Urinary bladder (tissue), 4 donors: ENCODE measurements around the gene RABGAP1L. TPM values are rescaled to one million over a fixed set of nuclear protein-coding genes. Genes with fewer than 3 reads are reported as not detected.
"Not testable (repeated sequence)": the region's sequence is repeated elsewhere in the genome, so short reads cannot be mapped to it uniquely, and the experiment has no call there.

ENCODE experiments used
- DNase-seq: peaks from one replicate; pipeline ENCODE4 v3.0.0-alpha.2; 2015; ENCODE audit errors: extremely low spot score
- H3K27ac ChIP-seq: one replicate; pipeline ENCODE4 v1.5.1; 2013; ENCODE audit warnings: low read depth, mild to moderate bottlenecking, moderate library complexity
- H3K36me3 ChIP-seq: one replicate; pipeline ENCODE4 v1.6.1; 2013; ENCODE audit warnings: mild to moderate bottlenecking, moderate library complexity; ENCODE audit not compliant: insufficient read depth
- H3K4me1 ChIP-seq: one replicate; pipeline ENCODE4 v1.6.1; 2013; ENCODE audit warnings: mild to moderate bottlenecking, moderate library complexity; ENCODE audit not compliant: insufficient read depth
- H3K4me3 ChIP-seq: one replicate; pipeline ENCODE4 v1.5.1; 2013; ENCODE audit warnings: low read depth, low read length
- WGBS: extraction: QIAGEN DNeasy Blood & Tissue Kit; methylation state at CpG from one replicate; pipeline ENCODE4 v1.1.7; 2013; 5-methylcytosine and 5-hydroxymethylcytosine counted together
- polyA plus RNA-seq: library from polyadenylated mRNA; stranded (reverse); fragments of 200-250 nt; gene quantifications from one replicate; pipeline ENCODE4 v1.2.3, GENCODE V29; 2013
- small RNA-seq: library from RNA; depleted of rRNA; stranded (forward); fragments of <200 nt; gene quantifications from one replicate; pipeline ENCODE3, GENCODE V24; 2014
- total RNA-seq: library from RNA; depleted of rRNA; stranded (reverse); fragments of >200 nt; gene quantifications from one replicate; pipeline ENCODE4 v1.2.3, GENCODE V29; 2014
- donor health status: healthy with polysubstance abuse.
- donor health status: healthy.

RABGAP1L gene
- total and polyA plus RNA-seq, 2 donors = 14.5 to 102 TPM

DNA sequence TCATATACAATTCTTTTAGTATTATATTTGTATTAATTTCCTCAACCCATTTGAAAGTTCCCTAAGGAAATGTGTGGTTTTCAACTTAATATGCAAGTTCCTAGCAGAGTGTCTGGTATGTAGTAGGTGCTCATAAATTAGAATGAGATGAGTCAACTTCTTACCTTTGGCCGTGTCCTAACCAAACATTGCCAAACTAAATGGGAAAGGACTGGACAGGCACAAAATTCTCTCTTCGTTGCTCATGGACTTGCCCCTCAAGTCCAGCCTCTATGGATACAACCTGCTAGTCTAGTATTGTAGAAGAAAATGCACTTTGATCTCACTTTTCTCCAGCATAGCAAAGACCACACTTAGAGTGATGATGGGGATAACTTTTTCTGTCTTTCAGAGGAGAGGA is 875.5 kb downstream of the RABGAP1L start:
- no peaks in the 10 kb centered on the region for H3K4me1 ChIP-seq
- 74% methylated on average over 2 of the region's 2 CpGs for WGBS
- no peak for DNase-seq
- no peak overlapping the region for H3K27ac ChIP-seq
- no peaks in the 10 kb centered on the region for H3K36me3 ChIP-seq
- H3K4me3 ChIP-seq = no peak overlapping the region

DNA sequence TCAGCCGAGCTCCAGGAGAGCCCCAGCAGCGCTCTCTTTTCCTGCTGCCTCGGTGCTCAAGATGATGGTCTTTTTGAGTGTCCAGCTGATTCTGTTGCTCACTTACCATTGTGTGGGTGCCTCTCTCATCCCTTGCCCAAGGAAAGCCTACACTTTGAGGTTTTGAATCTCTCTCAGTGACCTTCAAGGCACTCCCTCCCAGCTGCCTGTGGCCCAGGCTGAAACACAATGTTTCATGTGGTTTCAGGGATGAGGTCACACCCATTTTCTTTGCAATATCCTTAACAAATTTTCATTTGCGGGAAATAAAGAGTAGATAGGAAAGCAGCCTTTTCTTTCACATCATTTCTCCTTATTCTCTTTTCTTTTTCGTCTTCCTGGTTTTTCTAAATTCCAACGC is 876.5 kb downstream of the RABGAP1L start:
- 89% methylated on average over 6 of the region's 6 CpGs for WGBS
- no peaks in the 10 kb centered on the region for H3K36me3 ChIP-seq
- no peaks in the 10 kb centered on the region for H3K4me1 ChIP-seq
- no peak overlapping the region for H3K4me3 ChIP-seq
- H3K27ac ChIP-seq = no peak overlapping the region
- DNase-seq = no peak

DNA sequence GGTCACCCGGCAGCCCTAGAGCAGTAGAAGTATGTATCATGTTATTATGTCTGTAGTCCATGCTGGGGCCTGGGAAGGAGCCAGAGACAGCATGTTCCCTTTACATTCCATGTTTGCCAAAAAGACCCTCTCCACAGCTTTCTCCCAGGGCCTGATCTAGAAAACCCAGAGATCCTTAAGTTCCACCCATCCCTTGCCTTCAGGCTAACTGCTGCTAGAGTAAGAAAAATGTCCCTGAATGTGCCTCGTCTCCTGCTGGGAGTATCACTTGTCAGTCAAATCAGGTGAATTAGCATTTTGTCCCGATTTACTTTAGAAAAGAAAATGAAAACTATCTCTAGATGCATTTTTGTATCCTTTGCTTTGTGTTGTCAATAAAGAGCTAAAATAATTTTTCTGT is 877.2 kb downstream of the RABGAP1L start:
- Histone ChIP-seq H3K4me3 (no peak overlapping the region), H3K36me3 (no peaks in the 10 kb centered on the region), H3K4me1 (no peaks in the 10 kb centered on the region), H3K27ac (no peak overlapping the region)
- DNase-seq = no peak
- 49% methylated on average over 3 of the region's 3 CpGs for WGBS

DNA sequence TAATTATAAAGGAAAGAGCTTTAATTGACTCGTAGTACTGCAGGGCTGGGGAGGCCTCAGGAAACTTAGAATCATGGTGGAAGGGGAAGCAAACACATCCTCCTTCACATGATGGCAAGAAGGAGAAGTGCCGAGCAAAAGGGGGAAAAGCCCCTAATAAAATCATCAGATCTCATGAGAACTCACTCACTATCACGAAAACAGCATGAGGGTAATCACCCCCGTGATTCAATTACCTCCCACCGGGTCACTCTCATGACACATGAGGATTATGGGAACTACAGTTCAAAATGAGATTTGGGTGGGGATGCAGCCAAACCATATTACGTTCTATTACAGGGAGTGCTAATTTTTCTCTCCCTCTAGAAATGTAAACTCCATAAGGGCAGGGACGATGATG is 878.1 kb downstream of the RABGAP1L start:
- 53% methylated on average over 7 of the region's 7 CpGs for WGBS
- Histone ChIP-seq H3K4me1 (no peaks in the 10 kb centered on the region), H3K4me3 (no peak overlapping the region), H3K36me3 (no peaks in the 10 kb centered on the region), H3K27ac (no peak overlapping the region)
- DNase-seq = no peak

DNA sequence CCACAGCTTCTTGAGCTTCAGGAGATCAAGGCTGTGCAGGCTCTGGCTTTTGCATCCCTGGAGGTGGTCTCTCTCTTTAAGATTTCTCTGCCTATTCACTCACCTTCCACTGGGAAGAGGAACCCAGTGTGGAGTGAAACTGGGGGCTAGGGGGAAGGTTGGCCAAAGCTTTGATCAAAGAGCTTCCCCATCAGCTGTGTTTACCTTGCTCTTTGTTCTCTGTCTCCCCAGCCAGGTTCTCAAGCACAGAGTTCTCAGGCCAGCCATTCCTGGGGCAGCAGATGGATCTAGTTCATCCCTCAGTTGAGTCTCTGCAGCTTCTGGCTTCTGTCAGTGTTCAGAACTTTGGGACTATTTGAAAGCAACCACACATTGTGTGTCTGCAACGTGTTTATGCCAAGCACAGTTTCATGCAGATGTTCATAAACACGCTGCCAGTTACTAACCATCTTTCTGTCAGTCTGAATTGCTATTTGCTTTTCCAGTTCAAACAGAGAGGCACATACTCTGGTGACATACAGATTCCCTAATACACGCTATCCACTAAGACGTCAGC is 881.1 kb downstream of the RABGAP1L start:
- no peak for DNase-seq
- 57% methylated on average over 4 of the region's 4 CpGs for WGBS
- Histone ChIP-seq H3K4me3 (no peak overlapping the region), H3K36me3 (no peaks in the 10 kb centered on the region), H3K4me1 (no peaks in the 10 kb centered on the region), H3K27ac (no peak overlapping the region)

DNA sequence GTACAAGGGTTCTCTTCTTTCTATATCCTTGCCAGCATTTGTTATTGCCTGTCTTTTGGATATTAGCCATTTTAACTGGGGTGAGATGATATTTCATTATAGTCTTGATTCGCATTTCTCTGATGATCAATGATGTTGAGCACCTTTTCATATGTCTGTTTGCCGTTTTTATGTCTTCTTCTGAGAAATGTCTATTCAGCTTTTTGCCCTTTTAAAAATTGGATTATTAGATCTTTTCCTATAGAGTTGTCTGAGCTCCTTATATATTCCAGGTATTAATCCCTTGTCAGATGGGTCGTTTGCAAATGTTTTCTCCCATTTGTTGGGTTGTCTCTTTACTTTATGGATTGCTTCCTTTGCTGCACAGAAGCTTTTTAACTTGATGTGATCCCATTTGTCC is 883.3 kb downstream of the RABGAP1L start:
- no peak for DNase-seq
- Histone ChIP-seq H3K4me1 (no peaks in the 10 kb centered on the region), H3K4me3 (no peak overlapping the region), H3K36me3 (no peaks in the 10 kb centered on the region), H3K27ac (no peak overlapping the region)
- WGBS = 81% methylated on average over 3 of the region's 3 CpGs

DNA sequence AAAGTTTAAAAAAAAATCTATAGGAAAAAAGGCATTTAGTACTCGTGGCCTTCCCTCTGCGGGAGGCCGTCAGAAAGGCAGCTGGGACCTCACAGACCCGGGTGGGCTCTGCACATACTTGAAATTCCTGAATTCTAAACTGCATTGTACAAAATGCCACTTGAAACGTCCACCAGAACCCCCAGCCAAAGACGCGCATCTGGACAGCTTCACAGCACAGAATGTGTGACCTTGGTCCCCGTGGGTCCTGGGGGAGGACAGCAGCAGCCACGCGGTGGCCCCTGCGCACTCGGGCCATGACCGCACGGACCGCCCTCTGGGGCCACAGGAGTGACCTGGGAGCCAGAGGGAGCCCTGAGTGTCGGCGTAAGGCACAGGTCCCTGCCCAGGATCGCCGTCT is 884.5 kb downstream of the RABGAP1L start:
- 53% methylated on average over 19 of the region's 19 CpGs for WGBS
- no peaks in the 10 kb centered on the region for H3K36me3 ChIP-seq
- H3K27ac ChIP-seq = no peak overlapping the region
- H3K4me1 ChIP-seq = no peaks in the 10 kb centered on the region
- no peak overlapping the region for H3K4me3 ChIP-seq
- DNase-seq = no peak

DNA sequence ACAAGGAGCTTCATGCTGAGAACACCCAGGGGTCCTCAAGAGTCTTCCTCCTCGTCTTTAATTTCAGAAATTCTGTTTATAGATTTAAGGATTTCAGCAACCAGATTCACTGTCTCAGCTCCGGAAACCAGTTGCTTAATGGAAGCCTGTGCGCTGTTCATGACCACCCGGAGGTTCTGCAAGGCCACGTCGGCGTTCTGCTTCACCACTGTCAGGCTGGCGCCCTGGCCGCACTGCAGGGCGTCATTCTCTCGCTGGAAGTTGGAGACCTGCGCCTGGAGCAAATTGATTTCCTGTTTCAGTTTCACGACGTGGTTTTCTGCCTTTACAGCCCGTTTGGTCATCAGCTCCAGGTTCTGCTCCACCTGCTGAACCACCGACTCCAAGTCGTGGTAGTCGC is 885.3 kb downstream of the RABGAP1L start:
- H3K4me3 ChIP-seq, DNase-seq, H3K27ac ChIP-seq, H3K36me3 ChIP-seq, H3K4me1 ChIP-seq: not testable (repeated sequence)
- 92% methylated on average over 18 of the region's 18 CpGs for WGBS

Small RNA genes within 50 kb of the gene (small RNA-seq; reads per million reads assigned to genes)
- not detected for gene BANF1P4
- gene RF00019 = not detected
- not detected for gene RNU6-307P

Other genes with a start within 250 kb of the RABGAP1L start
- not detected for gene SERPINC1, start 242.2 kb upstream of the RABGAP1L start, total RNA-seq
- 1.4 TPM for gene SERPINC1, start 242.2 kb upstream of the RABGAP1L start, polyA plus RNA-seq
- gene RC3H1, start 137.2 kb upstream of the RABGAP1L start, total RNA-seq = 43.3 TPM
- 3.7 TPM for gene RC3H1, start 137.2 kb upstream of the RABGAP1L start, polyA plus RNA-seq